Neural cell (in vitro differentiated cells): ENCODE results near the gene CABP1. TPM values are rescaled to one million over a fixed set of nuclear protein-coding genes. Genes with fewer than 3 reads are reported as not detected.
A peak's percentile ranks its signal among the peaks of the same experiment; 100 is the strongest.

Experiments
- H2AFZ ChIP-seq: fragments of 200-600, 300-800 bp; sonication (generic), shearing (Covaris generic); 2 replicates; pipeline ENCODE4 v1.6.0; 2014; ENCODE audit warnings: low read depth, mild to moderate bottlenecking, antibody characterized with exemption, low read length, moderate library complexity
- H3F3A ChIP-seq: fragments of 200-600 bp; shearing (Covaris generic); 2 replicates; pipeline ENCODE4 v1.6.1; 2016; ENCODE audit warnings: mild to moderate bottlenecking, moderate library complexity, mixed read lengths, antibody characterized with exemption, low read length; ENCODE audit not compliant: insufficient read depth, poor library complexity, severe bottlenecking
- H3K27ac ChIP-seq: fragments of 200-600, 300-800 bp; sonication (generic), shearing (Covaris generic); 2 replicates; pipeline ENCODE4 v1.5.1; 2014; ENCODE audit warnings: mild to moderate bottlenecking, low read length, moderate library complexity
- H3K27me3 ChIP-seq: fragments of 300-800, 200-600 bp; sonication (generic), shearing (Covaris generic); 2 replicates; pipeline ENCODE4 v1.6.0; 2014; ENCODE audit warnings: mild to moderate bottlenecking, low read depth, low read length, moderate library complexity; ENCODE audit not compliant: insufficient read depth
- H3K36me3 ChIP-seq: fragments of 300-800, 200-600 bp; sonication (generic), shearing (Covaris generic); 2 replicates; pipeline ENCODE4 v1.5.1; 2014; ENCODE audit warnings: mild to moderate bottlenecking, antibody characterized with exemption, low read length, moderate library complexity; ENCODE audit not compliant: insufficient read depth
- H3K4me2 ChIP-seq: fragments of 300-800, 200-600 bp; sonication (generic), shearing (Covaris generic); 2 replicates; pipeline ENCODE4 v1.6.0; 2014; ENCODE audit warnings: mild to moderate bottlenecking, low read length
- H3K4me3 ChIP-seq: fragments of 300-800, 200-600 bp; sonication (generic), shearing (Covaris generic); 2 replicates; pipeline ENCODE4 v1.5.1; 2014; ENCODE audit warnings: mild to moderate bottlenecking, low read length, moderate library complexity
- H3K79me2 ChIP-seq: fragments of 200-600 bp; shearing (Covaris generic); replicated peaks from 2 replicates; pipeline ENCODE4 v1.6.0; 2014; ENCODE audit warnings: mild to moderate bottlenecking, low read length, moderate library complexity; ENCODE audit not compliant: insufficient read depth
- H3K9ac ChIP-seq: fragments of 300-800, 200-600 bp; sonication (generic), shearing (Covaris generic); 2 replicates; pipeline ENCODE4 v1.6.1; 2016; ENCODE audit warnings: mild to moderate bottlenecking, low read length, mixed read lengths
- H3K9me2 ChIP-seq: fragments of 200-600 bp; shearing (Covaris generic); 2 replicates; pipeline ENCODE4 v1.6.1; 2016; ENCODE audit warnings: mild to moderate bottlenecking, low read length, mixed read lengths; ENCODE audit not compliant: insufficient read depth
- H3K9me3 ChIP-seq: fragments of 200-600, 300-800 bp; sonication (generic), shearing (Covaris generic); 2 replicates; pipeline ENCODE4 v1.6.1; 2016; ENCODE audit warnings: mild to moderate bottlenecking, mixed run types, low read length, moderate library complexity, mixed read lengths
- H4K20me1 ChIP-seq: fragments of 200-600 bp; shearing (Covaris generic); 2 replicates; pipeline ENCODE4 v1.6.1; 2016; ENCODE audit warnings: mild to moderate bottlenecking, mixed run types; ENCODE audit not compliant: insufficient read depth
- EP300 ChIP-seq: fragments of 450-650 bp; conservative IDR thresholded peaks from 2 replicates; pipeline ENCODE4 v1.6.1; 2014; ENCODE audit warnings: antibody characterized with exemption, mild to moderate bottlenecking, moderate library complexity; ENCODE audit not compliant: poor library complexity, severe bottlenecking
- EZH2 ChIP-seq: fragments of 200-600, 300-800 bp; shearing (Covaris generic), sonication (generic); IDR thresholded peaks from 2 replicates; pipeline ENCODE4 v1.6.1; 2014; ENCODE audit warnings: antibody characterized with exemption, low read length, borderline replicate concordance, mild to moderate bottlenecking; ENCODE audit not compliant: insufficient read depth, poor library complexity, severe bottlenecking
- SMC3 ChIP-seq: fragments of 450-650 bp; conservative IDR thresholded peaks from 2 replicates; pipeline ENCODE4 v1.6.1; 2014; ENCODE audit warnings: antibody characterized with exemption, mild to moderate bottlenecking, moderate library complexity; ENCODE audit not compliant: poor library complexity
- polyA minus RNA-seq: library from RNA; depleted of rRNA, polyadenylated mRNA; stranded (reverse); fragments of >200 nt; gene quantifications from 2 replicates; pipeline ENCODE4 v1.2.3, GENCODE V29; 2014
- polyA plus RNA-seq: library from polyadenylated mRNA; depleted of rRNA; stranded (reverse); fragments of >200 nt; gene quantifications from 2 replicates; pipeline ENCODE4 v1.2.3, GENCODE V29; 2014
- TF ChIP-seq, protein P1 (sequence below): fragments of 450-650 bp; IDR thresholded peaks from 2 replicates; pipeline ENCODE4 v1.5.1; 2014; ENCODE audit warnings: antibody characterized with exemption, mild to moderate bottlenecking, moderate library complexity; ENCODE audit not compliant: poor library complexity, severe bottlenecking
- TF ChIP-seq, protein P2 (sequence below): IDR thresholded peaks from 2 replicates; pipeline ENCODE4 v1.6.1; 2012; ENCODE audit warnings: borderline replicate concordance

The CABP1 gene
- 0.44 and 0.71 TPM in 2 replicates for polyA plus RNA-seq
- 0.49 and 1.0 TPM in 2 replicates for polyA minus RNA-seq

DNA sequence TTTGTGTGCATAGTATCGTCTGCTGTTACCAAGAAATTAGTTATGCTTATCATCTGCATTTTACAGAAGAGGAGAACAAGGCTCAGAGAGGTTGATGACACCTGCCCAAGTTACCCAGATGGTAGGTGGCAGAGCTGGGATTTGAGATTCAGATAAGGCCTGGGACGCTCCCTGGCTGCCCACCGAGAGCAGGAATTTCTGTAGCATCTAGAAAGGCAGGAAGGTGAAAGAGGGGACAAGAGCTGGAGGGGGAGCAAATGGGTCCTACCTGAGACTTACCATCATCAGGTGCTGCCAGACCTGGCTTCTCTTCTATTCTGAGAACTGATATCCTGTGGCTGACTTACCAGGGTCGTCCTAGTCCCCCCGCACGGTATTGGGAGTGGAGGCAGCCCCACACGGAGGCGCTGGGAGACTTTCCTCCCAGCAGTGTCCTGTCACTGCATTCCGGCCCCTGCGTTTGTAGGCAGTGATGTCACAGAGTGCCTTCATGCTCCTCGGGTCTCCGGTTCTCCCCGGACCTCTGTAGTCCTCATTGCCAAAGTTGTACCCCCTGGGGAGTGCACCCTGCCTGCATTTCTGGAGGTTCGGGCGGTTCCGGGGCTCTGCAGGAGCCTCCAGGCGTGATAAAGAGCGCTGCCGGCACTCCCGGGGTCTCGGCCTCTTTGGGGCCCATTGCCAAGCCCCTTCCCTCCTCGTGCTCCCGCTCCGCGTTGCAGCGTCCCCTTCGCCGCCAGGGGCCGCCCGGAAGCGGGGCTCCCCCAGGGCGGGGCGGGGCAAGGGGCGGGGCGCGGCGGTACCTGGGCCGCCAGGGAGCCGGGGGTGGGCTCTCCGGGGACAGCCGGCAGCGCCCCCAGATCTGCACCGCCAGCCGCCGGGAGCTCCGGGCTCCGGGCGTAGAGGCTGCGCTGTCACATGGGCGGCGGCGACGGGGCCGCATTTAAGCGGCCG is at the start of gene CABP1:
Gene CABP1 (plus strand): TSS at position 856 of the 951 bp plus-strand sequence. CDS start 60 bp downstream, at position 916.
- H3F3A ChIP-seq = no peaks in the 10 kb centered on the region
- no peaks in the 10 kb centered on the region for H3K36me3 ChIP-seq
- H3K9me3 ChIP-seq = no peaks in the 10 kb centered on the region
- H3K4me2 ChIP-seq = peak within 1 kb of the TSS; percentile 25
- peak within 1 kb of the TSS; percentile 71 for H3K4me3 ChIP-seq
- TF ChIP-seq SMC3 (peak; percentile 36), EZH2 (no peak)
- TF ChIP-seq, protein P1, sequence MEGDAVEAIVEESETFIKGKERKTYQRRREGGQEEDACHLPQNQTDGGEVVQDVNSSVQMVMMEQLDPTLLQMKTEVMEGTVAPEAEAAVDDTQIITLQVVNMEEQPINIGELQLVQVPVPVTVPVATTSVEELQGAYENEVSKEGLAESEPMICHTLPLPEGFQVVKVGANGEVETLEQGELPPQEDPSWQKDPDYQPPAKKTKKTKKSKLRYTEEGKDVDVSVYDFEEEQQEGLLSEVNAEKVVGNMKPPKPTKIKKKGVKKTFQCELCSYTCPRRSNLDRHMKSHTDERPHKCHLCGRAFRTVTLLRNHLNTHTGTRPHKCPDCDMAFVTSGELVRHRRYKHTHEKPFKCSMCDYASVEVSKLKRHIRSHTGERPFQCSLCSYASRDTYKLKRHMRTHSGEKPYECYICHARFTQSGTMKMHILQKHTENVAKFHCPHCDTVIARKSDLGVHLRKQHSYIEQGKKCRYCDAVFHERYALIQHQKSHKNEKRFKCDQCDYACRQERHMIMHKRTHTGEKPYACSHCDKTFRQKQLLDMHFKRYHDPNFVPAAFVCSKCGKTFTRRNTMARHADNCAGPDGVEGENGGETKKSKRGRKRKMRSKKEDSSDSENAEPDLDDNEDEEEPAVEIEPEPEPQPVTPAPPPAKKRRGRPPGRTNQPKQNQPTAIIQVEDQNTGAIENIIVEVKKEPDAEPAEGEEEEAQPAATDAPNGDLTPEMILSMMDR = peak; percentile 56
- no peaks in the 10 kb centered on the region for H4K20me1 ChIP-seq
- H3K79me2 ChIP-seq = no peaks in the 10 kb centered on the region
- H3K9me2 ChIP-seq = no peaks in the 10 kb centered on the region
- H3K9ac ChIP-seq = peak within 1 kb of the TSS; percentile 54
- no peak within 1 kb of the TSS for H2AFZ ChIP-seq
- H3K27me3 ChIP-seq = peaks cover 43% of the 10 kb centered on the region
- H3K27ac ChIP-seq = no peak within 1 kb of the TSS

DNA sequence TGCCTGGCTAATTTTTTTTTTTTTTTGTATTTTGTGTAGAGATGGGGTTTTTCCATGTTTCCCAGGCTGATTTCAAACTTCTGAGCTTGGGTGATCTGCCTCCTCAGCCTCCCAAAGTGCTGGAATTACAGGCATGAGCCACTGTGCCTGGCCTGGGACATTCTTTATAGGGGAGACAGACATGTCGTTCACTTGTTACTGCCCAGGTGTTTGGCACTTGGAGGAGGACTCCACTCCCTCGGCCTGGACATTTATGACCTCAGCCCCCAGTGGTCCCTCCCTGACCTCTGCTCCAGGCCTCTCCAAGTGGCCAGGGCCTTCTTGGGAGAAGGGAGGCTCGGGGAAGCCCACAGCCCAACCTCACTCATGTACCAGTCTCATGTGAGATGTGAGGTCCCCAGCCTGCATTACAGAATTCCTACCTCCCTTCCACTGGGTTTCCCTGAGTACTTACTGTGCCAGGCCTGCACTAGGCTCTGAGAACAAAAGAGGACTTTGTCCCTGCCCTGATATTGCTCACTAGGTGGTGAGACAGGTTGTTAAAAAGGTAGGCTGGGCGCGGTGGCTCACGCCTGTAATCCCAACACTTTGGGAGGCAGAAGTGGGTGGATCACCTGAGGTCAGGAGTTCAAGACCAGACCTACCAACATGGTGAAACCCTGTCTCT is 49.6 kb upstream of the CABP1 start:
- H3K36me3 ChIP-seq = no peaks in the 10 kb centered on the region
- no peak overlapping the region for H3K4me2 ChIP-seq
- no peaks in the 10 kb centered on the region for H4K20me1 ChIP-seq
- H3K9me3 ChIP-seq = no peaks in the 10 kb centered on the region
- H3K27me3 ChIP-seq = peaks cover 8% of the 10 kb centered on the region
- H3K9ac ChIP-seq = no peak overlapping the region
- H2AFZ ChIP-seq = no peak overlapping the region
- H3F3A ChIP-seq = no peaks in the 10 kb centered on the region
- no peaks in the 10 kb centered on the region for H3K79me2 ChIP-seq
- no peak overlapping the region for H3K27ac ChIP-seq
- no peak overlapping the region for H3K4me3 ChIP-seq
- H3K9me2 ChIP-seq = no peaks in the 10 kb centered on the region
- no peak for TF ChIP-seq EP300
- TF ChIP-seq, protein P2, sequence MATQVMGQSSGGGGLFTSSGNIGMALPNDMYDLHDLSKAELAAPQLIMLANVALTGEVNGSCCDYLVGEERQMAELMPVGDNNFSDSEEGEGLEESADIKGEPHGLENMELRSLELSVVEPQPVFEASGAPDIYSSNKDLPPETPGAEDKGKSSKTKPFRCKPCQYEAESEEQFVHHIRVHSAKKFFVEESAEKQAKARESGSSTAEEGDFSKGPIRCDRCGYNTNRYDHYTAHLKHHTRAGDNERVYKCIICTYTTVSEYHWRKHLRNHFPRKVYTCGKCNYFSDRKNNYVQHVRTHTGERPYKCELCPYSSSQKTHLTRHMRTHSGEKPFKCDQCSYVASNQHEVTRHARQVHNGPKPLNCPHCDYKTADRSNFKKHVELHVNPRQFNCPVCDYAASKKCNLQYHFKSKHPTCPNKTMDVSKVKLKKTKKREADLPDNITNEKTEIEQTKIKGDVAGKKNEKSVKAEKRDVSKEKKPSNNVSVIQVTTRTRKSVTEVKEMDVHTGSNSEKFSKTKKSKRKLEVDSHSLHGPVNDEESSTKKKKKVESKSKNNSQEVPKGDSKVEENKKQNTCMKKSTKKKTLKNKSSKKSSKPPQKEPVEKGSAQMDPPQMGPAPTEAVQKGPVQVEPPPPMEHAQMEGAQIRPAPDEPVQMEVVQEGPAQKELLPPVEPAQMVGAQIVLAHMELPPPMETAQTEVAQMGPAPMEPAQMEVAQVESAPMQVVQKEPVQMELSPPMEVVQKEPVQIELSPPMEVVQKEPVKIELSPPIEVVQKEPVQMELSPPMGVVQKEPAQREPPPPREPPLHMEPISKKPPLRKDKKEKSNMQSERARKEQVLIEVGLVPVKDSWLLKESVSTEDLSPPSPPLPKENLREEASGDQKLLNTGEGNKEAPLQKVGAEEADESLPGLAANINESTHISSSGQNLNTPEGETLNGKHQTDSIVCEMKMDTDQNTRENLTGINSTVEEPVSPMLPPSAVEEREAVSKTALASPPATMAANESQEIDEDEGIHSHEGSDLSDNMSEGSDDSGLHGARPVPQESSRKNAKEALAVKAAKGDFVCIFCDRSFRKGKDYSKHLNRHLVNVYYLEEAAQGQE = no peak
- TF ChIP-seq, protein P1 = no peak
